ENCODE data around the gene BHLHA9.
"Not testable (repeated sequence)": the region's sequence is repeated elsewhere in the genome, so short reads cannot be mapped to it uniquely, and the experiment has no call there.

DNA sequence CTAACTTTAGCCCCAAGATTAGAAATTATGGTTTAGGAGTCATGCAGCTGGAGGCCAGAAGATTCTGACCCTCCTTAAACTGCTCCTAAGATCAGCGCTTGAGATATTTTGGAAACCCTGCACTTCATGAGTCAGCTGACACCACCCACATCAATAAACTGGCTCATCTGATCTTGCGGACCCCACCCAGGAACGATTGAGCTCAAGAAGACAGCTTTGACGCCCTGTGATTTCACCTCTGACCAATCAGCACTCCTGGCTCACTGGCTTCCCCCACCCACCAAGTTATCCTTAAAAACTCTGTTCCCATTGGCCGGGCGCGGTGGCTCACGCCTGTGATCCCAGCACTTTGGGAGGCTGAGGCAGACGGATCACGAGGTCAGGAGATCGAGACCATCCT lies 29.8 kb upstream of the BHLHA9 start:
- not testable (repeated sequence) for TF ChIP-seq GTF2F1 (IDR thresholded peaks at IDR 0.05; ENCODE audit: low read depth, low read length); CEBPG (CRISPR knock-in tag; IDR thresholded peaks at IDR 0.05); CEBPG (tag; conservative IDR thresholded peaks at IDR 0.05 in 1 of 2, IDR thresholded peaks at IDR 0.05 in 1 of 2)
- TF ChIP-seq, protein P1, sequence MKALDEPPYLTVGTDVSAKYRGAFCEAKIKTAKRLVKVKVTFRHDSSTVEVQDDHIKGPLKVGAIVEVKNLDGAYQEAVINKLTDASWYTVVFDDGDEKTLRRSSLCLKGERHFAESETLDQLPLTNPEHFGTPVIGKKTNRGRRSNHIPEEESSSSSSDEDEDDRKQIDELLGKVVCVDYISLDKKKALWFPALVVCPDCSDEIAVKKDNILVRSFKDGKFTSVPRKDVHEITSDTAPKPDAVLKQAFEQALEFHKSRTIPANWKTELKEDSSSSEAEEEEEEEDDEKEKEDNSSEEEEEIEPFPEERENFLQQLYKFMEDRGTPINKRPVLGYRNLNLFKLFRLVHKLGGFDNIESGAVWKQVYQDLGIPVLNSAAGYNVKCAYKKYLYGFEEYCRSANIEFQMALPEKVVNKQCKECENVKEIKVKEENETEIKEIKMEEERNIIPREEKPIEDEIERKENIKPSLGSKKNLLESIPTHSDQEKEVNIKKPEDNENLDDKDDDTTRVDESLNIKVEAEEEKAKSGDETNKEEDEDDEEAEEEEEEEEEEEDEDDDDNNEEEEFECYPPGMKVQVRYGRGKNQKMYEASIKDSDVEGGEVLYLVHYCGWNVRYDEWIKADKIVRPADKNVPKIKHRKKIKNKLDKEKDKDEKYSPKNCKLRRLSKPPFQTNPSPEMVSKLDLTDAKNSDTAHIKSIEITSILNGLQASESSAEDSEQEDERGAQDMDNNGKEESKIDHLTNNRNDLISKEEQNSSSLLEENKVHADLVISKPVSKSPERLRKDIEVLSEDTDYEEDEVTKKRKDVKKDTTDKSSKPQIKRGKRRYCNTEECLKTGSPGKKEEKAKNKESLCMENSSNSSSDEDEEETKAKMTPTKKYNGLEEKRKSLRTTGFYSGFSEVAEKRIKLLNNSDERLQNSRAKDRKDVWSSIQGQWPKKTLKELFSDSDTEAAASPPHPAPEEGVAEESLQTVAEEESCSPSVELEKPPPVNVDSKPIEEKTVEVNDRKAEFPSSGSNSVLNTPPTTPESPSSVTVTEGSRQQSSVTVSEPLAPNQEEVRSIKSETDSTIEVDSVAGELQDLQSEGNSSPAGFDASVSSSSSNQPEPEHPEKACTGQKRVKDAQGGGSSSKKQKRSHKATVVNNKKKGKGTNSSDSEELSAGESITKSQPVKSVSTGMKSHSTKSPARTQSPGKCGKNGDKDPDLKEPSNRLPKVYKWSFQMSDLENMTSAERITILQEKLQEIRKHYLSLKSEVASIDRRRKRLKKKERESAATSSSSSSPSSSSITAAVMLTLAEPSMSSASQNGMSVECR (CRISPR knock-in tag; IDR thresholded peaks at IDR 0.05): not testable (repeated sequence)
- TF ChIP-seq, protein P2, sequence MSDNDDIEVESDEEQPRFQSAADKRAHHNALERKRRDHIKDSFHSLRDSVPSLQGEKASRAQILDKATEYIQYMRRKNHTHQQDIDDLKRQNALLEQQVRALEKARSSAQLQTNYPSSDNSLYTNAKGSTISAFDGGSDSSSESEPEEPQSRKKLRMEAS (CRISPR knock-in tag; IDR thresholded peaks at IDR 0.05): not testable (repeated sequence)
- TF ChIP-seq, protein P3, sequence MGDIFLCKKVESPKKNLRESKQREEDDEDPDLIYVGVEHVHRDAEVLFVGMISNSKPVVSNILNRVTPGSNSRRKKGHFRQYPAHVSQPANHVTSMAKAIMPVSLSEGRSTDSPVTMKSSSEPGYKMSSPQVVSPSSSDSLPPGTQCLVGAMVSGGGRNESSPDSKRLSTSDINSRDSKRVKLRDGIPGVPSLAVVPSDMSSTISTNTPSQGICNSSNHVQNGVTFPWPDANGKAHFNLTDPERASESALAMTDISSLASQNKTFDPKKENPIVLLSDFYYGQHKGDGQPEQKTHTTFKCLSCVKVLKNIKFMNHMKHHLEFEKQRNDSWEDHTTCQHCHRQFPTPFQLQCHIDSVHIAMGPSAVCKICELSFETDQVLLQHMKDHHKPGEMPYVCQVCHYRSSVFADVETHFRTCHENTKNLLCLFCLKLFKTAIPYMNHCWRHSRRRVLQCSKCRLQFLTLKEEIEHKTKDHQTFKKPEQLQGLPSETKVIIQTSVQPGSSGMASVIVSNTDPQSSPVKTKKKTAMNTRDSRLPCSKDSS (IDR thresholded peaks at IDR 0.05; ENCODE audit: low read depth, partially characterized antibody): not testable (repeated sequence)

Data from K562 (cell line).